AG04450 (cell line): ENCODE data around the gene MYO16. TPM values are rescaled to one million over a fixed set of nuclear protein-coding genes. Genes with fewer than 3 reads are reported as not detected.

Experiments used
- CTCF ChIA-PET: fragments of 300-600, 350-600 bp; formaldehyde crosslinking; extraction: SDS; loops from one replicate; lab custom pipeline; 2022; ENCODE audit warnings: antibody characterized with exemption, inconsistent platforms; lab: Charles Lee
- POLR2A ChIA-PET: fragments of 350-600 bp; formaldehyde crosslinking; extraction: SDS; loops from one replicate; lab custom pipeline; 2021; ENCODE audit warnings: antibody characterized with exemption, inconsistent platforms; lab: Yijun Ruan, JAX
- DNase-seq: peaks from one replicate; pipeline ENCODE4 v3.0.0-alpha.2; 2011; ENCODE audit warnings: low read depth, low spot score
- H3K27ac ChIP-seq: one replicate; pipeline ENCODE4 v1.5.1; 2012; ENCODE audit warnings: low read depth, low read length, control low read depth
- H3K27me3 ChIP-seq: one replicate; pipeline ENCODE4 v1.6.0; 2012; ENCODE audit warnings: low read length; ENCODE audit not compliant: control insufficient read depth, insufficient read depth
- H3K4me3 ChIP-seq: 2 replicates; pipeline ENCODE4 v1.5.1; 2011; ENCODE audit warnings: mild to moderate bottlenecking, low read depth, low read length, control low read depth
- H3K9me3 ChIP-seq: 2 replicates; pipeline ENCODE4 v1.5.1; 2012; ENCODE audit warnings: low read length; ENCODE audit not compliant: control insufficient read depth, insufficient read depth
- polyA plus RNA-seq: library from polyadenylated mRNA; depleted of rRNA; stranded (reverse); fragments of >200 nt; gene quantifications from 2 replicates; pipeline ENCODE4 v1.2.3, GENCODE V29; 2011
- TF ChIP-seq, protein P1 (sequence below): IDR thresholded peaks from 2 replicates; pipeline ENCODE4 v1.5.1; 2011; ENCODE audit warnings: low read depth, low read length, control low read depth, inconsistent platforms

MYO16 gene
- polyA plus RNA-seq, 1 experiment, result 0.02 TPM

- Histone ChIP-seq H3K4me3 (no peak overlapping the region), H3K27ac (no peak overlapping the region), H3K9me3 (no peaks in the 10 kb centered on the region), H3K27me3 (no peaks in the 10 kb centered on the region)
- TF ChIP-seq, protein P1, sequence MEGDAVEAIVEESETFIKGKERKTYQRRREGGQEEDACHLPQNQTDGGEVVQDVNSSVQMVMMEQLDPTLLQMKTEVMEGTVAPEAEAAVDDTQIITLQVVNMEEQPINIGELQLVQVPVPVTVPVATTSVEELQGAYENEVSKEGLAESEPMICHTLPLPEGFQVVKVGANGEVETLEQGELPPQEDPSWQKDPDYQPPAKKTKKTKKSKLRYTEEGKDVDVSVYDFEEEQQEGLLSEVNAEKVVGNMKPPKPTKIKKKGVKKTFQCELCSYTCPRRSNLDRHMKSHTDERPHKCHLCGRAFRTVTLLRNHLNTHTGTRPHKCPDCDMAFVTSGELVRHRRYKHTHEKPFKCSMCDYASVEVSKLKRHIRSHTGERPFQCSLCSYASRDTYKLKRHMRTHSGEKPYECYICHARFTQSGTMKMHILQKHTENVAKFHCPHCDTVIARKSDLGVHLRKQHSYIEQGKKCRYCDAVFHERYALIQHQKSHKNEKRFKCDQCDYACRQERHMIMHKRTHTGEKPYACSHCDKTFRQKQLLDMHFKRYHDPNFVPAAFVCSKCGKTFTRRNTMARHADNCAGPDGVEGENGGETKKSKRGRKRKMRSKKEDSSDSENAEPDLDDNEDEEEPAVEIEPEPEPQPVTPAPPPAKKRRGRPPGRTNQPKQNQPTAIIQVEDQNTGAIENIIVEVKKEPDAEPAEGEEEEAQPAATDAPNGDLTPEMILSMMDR, result no peak
- POLR2A ChIA-PET, result no interaction called here
- CTCF ChIA-PET, result interaction anchor here (0.7 kb wide), 1 partner anchor 244 kb away, joined by 3 read pairs; no protein-coding TSS in a partner anchor
- DNase-seq, result no peak
Observed at GRCh38 chr13:109159650-109160309, 530.4 kb downstream of the MYO16 start.

- CTCF ChIA-PET, result no interaction called here
- no peak overlapping the region for H3K27ac ChIP-seq
- H3K4me3 ChIP-seq, result no peak overlapping the region
- TF ChIP-seq, protein P1, result no peak
- no peak for DNase-seq
- H3K27me3 ChIP-seq, result no peaks in the 10 kb centered on the region
- POLR2A ChIA-PET, result no interaction called here
- H3K9me3 ChIP-seq, result no peaks in the 10 kb centered on the region
Observed at GRCh38 chr13:109160357-109160756, 530.9 kb downstream of the MYO16 start.

DNA sequence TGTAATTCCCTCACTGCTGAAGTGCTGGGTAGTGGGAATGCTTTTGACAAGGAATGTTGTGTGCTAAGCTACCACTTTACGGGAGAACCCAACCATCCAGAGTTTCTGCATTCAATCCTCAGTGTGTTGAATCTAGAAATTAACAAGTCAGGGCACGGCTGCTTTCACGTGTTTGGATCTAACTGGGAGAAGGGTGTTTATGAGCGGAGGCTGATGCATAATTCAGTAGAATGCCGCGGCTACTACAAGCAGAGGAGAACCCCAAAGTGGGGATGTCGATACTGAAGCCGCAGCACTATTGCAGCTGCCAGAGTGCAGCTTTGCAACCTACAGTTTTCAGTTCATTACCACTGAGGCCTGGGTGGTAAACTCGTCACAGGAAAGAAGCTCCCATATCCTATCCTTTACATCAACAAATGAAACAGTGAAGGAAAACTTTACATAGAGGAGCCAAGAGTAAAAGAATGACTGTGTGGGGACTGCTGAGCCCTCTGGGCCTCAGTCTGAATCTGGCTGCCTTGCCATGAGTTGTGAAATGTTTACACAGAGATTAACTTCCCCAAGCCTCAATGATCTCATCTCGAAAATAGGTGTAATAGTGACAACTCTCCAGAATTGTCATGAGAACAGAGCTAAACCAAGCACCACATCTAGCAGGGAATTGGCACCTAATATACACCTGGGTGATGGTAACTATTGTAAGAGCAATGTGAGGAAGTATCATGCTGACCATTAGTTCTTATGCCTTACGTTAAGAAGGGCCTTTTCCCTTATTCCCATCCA, 531.7 kb downstream of the MYO16 start:
- H3K9me3 ChIP-seq, result no peaks in the 10 kb centered on the region
- TF ChIP-seq, protein P1, result no peak
- CTCF ChIA-PET, result no interaction called here
- no peak for DNase-seq
- H3K27ac ChIP-seq, result no peak overlapping the region
- POLR2A ChIA-PET, result no interaction called here
- H3K4me3 ChIP-seq, result no peak overlapping the region
- no peaks in the 10 kb centered on the region for H3K27me3 ChIP-seq

DNA sequence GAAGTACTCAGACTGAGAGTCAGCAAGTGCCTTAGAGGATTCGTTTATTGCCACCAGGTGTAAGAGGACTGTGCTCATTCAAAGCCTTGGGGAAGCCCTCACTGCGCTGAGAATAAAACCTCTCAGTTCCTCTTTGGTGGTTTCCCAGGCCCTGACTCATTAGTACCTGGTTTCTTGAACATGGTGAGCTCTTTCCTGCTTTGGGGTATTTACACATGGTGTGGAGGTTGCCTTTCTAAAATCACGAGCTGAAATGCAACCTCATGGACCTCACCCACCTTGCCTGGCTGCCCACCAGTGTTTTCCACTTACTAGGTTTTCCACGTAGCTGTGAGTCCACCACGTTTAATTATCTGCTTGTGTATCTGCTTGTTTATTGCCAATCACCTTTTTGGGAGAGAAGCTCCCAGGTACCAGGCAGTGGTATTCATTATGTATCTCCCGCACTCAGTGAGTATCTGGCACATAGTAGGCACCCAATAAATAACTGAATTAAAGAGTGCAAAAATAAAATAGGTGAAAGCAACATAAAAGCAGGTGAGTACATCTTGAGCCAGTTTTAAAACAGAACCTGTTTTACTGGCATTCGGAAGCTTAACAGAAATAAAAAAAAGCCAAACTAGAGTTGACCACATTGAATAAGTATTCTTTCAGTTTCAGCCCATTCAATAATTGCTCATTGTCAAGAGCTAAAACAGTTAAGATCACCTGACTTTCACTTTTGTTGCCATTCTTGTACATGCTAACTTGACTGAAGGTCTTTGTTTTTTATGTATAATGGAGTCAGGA, 533.0 kb downstream of the MYO16 start:
- ChIA-PET CTCF (interaction anchor here (0.6 kb wide), 1 partner anchor 18 kb away, joined by 6 read pairs; no protein-coding TSS in a partner anchor), POLR2A (no interaction called here)
- Histone ChIP-seq H3K27ac (no peak overlapping the region), H3K9me3 (no peaks in the 10 kb centered on the region), H3K27me3 (no peaks in the 10 kb centered on the region), H3K4me3 (no peak overlapping the region)
- DNase-seq, result no peak
- TF ChIP-seq, protein P1, result no peak
